NCI-H146 treated with DMSO at 0.1 percent for 48 hours (cell line): Measurements from ENCODE around the gene NRG2.

ENCODE experiments used
- DNase-seq: peaks from one replicate; lab custom pipeline; 2025; ENCODE audit not compliant: unreplicated experiment; lab: John Stamatoyannopoulos, UW

NRG2 gene

GRCh38 chr5:139975306-139975705 is 67.8 kb downstream of the NRG2 start:
- no peak for DNase-seq

- DNase-seq, result no peak
These were observed 68.4 kb downstream of the NRG2 start for GRCh38 chr5:139974661-139975060.

GRCh38 chr5:139971202-139971725 is 71.8 kb downstream of the NRG2 start:
- DNase-seq, result no peak

GRCh38 chr5:139969318-139969717 is 73.8 kb downstream of the NRG2 start:
- DNase-seq, result no peak

GRCh38 chr5:139968547-139969261 is 74.4 kb downstream of the NRG2 start:
- DNase-seq, result peak; percentile 27

GRCh38 chr5:139967353-139967752 is 75.7 kb downstream of the NRG2 start:
- no peak for DNase-seq

GRCh38 chr5:139966856-139967255 is 76.2 kb downstream of the NRG2 start:
- no peak for DNase-seq

GRCh38 chr5:139964994-139965565 is 78.0 kb downstream of the NRG2 start:
- DNase-seq, result no peak

- DNase-seq, result no peak
These were observed 78.7 kb downstream of the NRG2 start for GRCh38 chr5:139964266-139964993.

GRCh38 chr5:139962445-139962844 is 80.7 kb downstream of the NRG2 start:
- no peak for DNase-seq

- no peak for DNase-seq
These were observed 81.5 kb downstream of the NRG2 start for GRCh38 chr5:139961435-139962157.

- DNase-seq, result no peak
These were observed 82.2 kb downstream of the NRG2 start for GRCh38 chr5:139960723-139961383.

- DNase-seq, result no peak
These were observed 84.5 kb downstream of the NRG2 start for GRCh38 chr5:139958432-139959148.

GRCh38 chr5:139956342-139956741 is 86.8 kb downstream of the NRG2 start:
- no peak for DNase-seq

- DNase-seq, result no peak
These were observed 87.4 kb downstream of the NRG2 start for GRCh38 chr5:139955616-139956273.

- no peak for DNase-seq
These were observed 88.0 kb downstream of the NRG2 start for GRCh38 chr5:139955053-139955605.

GRCh38 chr5:139954462-139954861 is 88.6 kb downstream of the NRG2 start:
- no peak for DNase-seq

- no peak for DNase-seq
These were observed 89.1 kb downstream of the NRG2 start for GRCh38 chr5:139954022-139954421.

GRCh38 chr5:139952574-139952973 is 90.5 kb downstream of the NRG2 start:
- no peak for DNase-seq
